ENCODE data around the gene MBTPS1. TPM values are rescaled to one million over a fixed set of nuclear protein-coding genes. Genes with fewer than 3 reads are reported as not detected.

Gene MBTPS1
- total and polyA plus RNA-seq, 5 donors, result 59.3 to 112 (median 97.4) TPM

- DNase-seq, result no peak
- intact Hi-C loops (cut with DNase I), result loop anchor here in 1 of 4 donors (10.0 kb wide), 2 partner anchors 90 to 400 kb away; no protein-coding TSS in a partner anchor
- H3K4me1 ChIP-seq (ENCODE audit: control insufficient read depth, insufficient read depth, low read length), result peaks cover 3% of the 10 kb centered on the region
- H3K27ac ChIP-seq (ENCODE audit: low read length), result no peak overlapping the region
- no peak for ATAC-seq
- 84% methylated on average over 8 of the region's 8 CpGs for WGBS
- H3K27me3 ChIP-seq (ENCODE audit: control insufficient read depth, insufficient read depth), result no peaks in the 10 kb centered on the region
- no peaks in the 10 kb centered on the region for H3K9me3 ChIP-seq (ENCODE audit: control insufficient read depth, low read length)
- H3K4me3 ChIP-seq (ENCODE audit: low read length), result no peak overlapping the region
Measured at GRCh38 chr16:84085271-84085667, 31.5 kb downstream of the MBTPS1 start.

DNA sequence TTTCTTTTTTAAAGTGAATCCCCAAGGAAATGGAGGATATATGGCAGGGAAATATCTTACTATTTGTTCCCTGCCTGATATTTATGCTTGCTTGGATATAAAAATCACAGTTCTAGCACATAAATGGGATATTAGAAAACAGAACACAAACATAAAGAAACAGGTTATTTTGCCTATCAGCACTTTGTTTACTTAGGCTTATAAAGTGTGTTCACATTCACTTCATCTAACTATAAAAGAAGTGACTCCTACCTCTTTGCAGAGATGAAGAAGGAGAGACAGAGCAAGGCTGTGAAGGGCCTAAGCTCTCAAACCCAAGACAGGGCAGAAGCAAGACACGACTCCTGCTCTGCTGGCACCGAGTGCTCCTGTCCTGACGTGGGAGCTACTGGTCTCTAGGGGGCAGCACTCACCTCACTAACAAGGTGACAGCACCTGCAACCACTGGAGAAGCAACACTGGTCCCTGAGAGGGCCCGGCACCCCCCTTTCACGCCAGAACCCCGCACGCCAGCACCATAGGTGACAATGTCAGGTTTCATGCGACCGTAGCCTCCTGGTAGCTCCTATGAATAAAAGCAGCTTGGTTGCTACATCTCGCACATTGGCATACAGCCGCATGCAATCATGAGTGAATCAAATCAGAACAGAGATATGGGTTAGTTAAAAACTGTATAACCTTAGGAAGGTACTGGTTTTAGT is 32.0 kb downstream of the MBTPS1 start:
- H3K27ac ChIP-seq (ENCODE audit: low read length), result no peak overlapping the region
- 56% methylated on average over 11 of the region's 11 CpGs for WGBS
- ATAC-seq (peak in 1 of 2 donors; percentile 24), DNase-seq (peak in 2 of 3 donors; percentile 52 to 78)
- no peak overlapping the region for H3K4me3 ChIP-seq (ENCODE audit: low read length)
- no peaks in the 10 kb centered on the region for H3K9me3 ChIP-seq (ENCODE audit: control insufficient read depth, low read length)
- intact Hi-C loops (cut with DNase I), result loop anchor here in 1 of 4 donors (10.0 kb wide), 2 partner anchors 90 to 400 kb away; no protein-coding TSS in a partner anchor
- H3K4me1 ChIP-seq (ENCODE audit: control insufficient read depth, insufficient read depth, low read length), result peaks cover 4% of the 10 kb centered on the region
- H3K27me3 ChIP-seq (ENCODE audit: control insufficient read depth, insufficient read depth), result no peaks in the 10 kb centered on the region

- ATAC-seq, result no peak
Measured at GRCh38 chr16:84082835-84083569, 33.7 kb downstream of the MBTPS1 start.

DNA sequence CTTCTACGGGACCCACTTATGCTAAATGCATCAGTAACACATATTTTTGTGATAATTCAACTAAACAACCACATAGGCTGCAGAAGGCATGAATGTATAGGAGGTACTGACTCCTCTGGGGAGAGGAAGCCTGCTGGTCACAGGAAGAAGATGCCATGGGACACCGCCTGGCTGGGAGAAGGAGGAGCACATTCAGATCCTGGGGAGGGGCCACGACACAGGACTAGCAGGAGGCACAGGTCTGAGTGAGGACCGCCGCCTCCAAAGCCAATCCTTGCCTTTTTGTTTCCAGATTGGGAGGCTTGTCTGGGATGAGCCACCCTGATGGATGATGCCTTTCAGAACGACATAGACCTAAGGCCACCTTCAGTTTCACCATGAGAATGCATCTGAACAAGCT is 34.6 kb downstream of the MBTPS1 start:
- ATAC-seq, result no peak
- Histone ChIP-seq H3K27me3 (ENCODE audit: control insufficient read depth, insufficient read depth) (no peaks in the 10 kb centered on the region), H3K4me3 (ENCODE audit: low read length) (no peak overlapping the region), H3K27ac (ENCODE audit: low read length) (no peak overlapping the region), H3K4me1 (ENCODE audit: control insufficient read depth, insufficient read depth, low read length) (peaks cover 5% of the 10 kb centered on the region), H3K9me3 (ENCODE audit: control insufficient read depth, low read length) (no peaks in the 10 kb centered on the region)
- intact Hi-C loops (cut with DNase I), result loop anchor here in 1 of 4 donors (10.0 kb wide), 2 partner anchors 93 to 403 kb away; no protein-coding TSS in a partner anchor
- no peak for DNase-seq
- 91% methylated on average over 6 of the region's 6 CpGs for WGBS

More at GRCh38 chr16:84082835-84083569, 33.7 kb downstream of the MBTPS1 start:
- 64% methylated on average over 11 of the region's 11 CpGs for WGBS
- no peaks in the 10 kb centered on the region for H3K27me3 ChIP-seq (ENCODE audit: control insufficient read depth, insufficient read depth)
- peaks cover 5% of the 10 kb centered on the region for H3K4me1 ChIP-seq (ENCODE audit: control insufficient read depth, insufficient read depth, low read length)
- no peaks in the 10 kb centered on the region for H3K9me3 ChIP-seq (ENCODE audit: control insufficient read depth, low read length)
- no peak overlapping the region for H3K27ac ChIP-seq (ENCODE audit: low read length)
- intact Hi-C loops (cut with DNase I), result loop anchor here in 1 of 4 donors (10.0 kb wide), 2 partner anchors 92 to 402 kb away; no protein-coding TSS in a partner anchor
- H3K4me3 ChIP-seq (ENCODE audit: low read length), result no peak overlapping the region
- DNase-seq, result no peak

- ATAC-seq (no peak), DNase-seq (no peak)
- intact Hi-C loops (cut with DNase I), result loop anchor here in 1 of 4 donors (10.0 kb wide), 2 partner anchors 93 to 403 kb away; no protein-coding TSS in a partner anchor
- peaks cover 5% of the 10 kb centered on the region for H3K4me1 ChIP-seq (ENCODE audit: control insufficient read depth, insufficient read depth, low read length)
- no peaks in the 10 kb centered on the region for H3K27me3 ChIP-seq (ENCODE audit: control insufficient read depth, insufficient read depth)
- no peak overlapping the region for H3K4me3 ChIP-seq (ENCODE audit: low read length)
- no peaks in the 10 kb centered on the region for H3K9me3 ChIP-seq (ENCODE audit: control insufficient read depth, low read length)
- no peak overlapping the region for H3K27ac ChIP-seq (ENCODE audit: low read length)
- WGBS, result 86% methylated on average over 14 of the region's 14 CpGs
Measured at GRCh38 chr16:84081446-84081989, 35.2 kb downstream of the MBTPS1 start.

GRCh38 chr16:84080813-84081212 is 35.9 kb downstream of the MBTPS1 start:
- ATAC-seq (no peak), DNase-seq (no peak)
- Histone ChIP-seq H3K9me3 (ENCODE audit: control insufficient read depth, low read length) (no peaks in the 10 kb centered on the region), H3K4me3 (ENCODE audit: low read length) (no peak overlapping the region), H3K4me1 (ENCODE audit: control insufficient read depth, insufficient read depth, low read length) (peaks cover 5% of the 10 kb centered on the region), H3K27me3 (ENCODE audit: control insufficient read depth, insufficient read depth) (no peaks in the 10 kb centered on the region), H3K27ac (ENCODE audit: low read length) (peak overlapping the region; percentile 24)
- 67% methylated on average over 6 of the region's 6 CpGs for WGBS
- intact Hi-C loops (cut with DNase I), result loop anchor here in 1 of 4 donors (10.0 kb wide), 2 partner anchors 94 to 404 kb away; no protein-coding TSS in a partner anchor

GRCh38 chr16:84080378-84080777 is 36.4 kb downstream of the MBTPS1 start:
- DNase-seq (peak in 1 of 3 donors; percentile 71), ATAC-seq (peak; percentile 59 to 67)
- Histone ChIP-seq H3K9me3 (ENCODE audit: control insufficient read depth, low read length) (no peaks in the 10 kb centered on the region), H3K27ac (ENCODE audit: low read length) (peak overlapping the region; percentile 50), H3K27me3 (ENCODE audit: control insufficient read depth, insufficient read depth) (no peaks in the 10 kb centered on the region), H3K4me3 (ENCODE audit: low read length) (no peak overlapping the region), H3K4me1 (ENCODE audit: control insufficient read depth, insufficient read depth, low read length) (peaks cover 5% of the 10 kb centered on the region)
- WGBS, result 69% methylated on average over 8 of the region's 8 CpGs
- intact Hi-C loops (cut with DNase I), result loop anchor here in 1 of 4 donors (10.0 kb wide), 2 partner anchors 94 to 404 kb away; no protein-coding TSS in a partner anchor

- H3K9me3 ChIP-seq (ENCODE audit: control insufficient read depth, low read length), result no peaks in the 10 kb centered on the region
- peak; percentile 6 to 19 for ATAC-seq
- peak overlapping the region; percentile 74 for H3K27ac ChIP-seq (ENCODE audit: low read length)
- H3K27me3 ChIP-seq (ENCODE audit: control insufficient read depth, insufficient read depth), result no peaks in the 10 kb centered on the region
- intact Hi-C loops (cut with DNase I), result loop anchor here in 1 of 4 donors (10.0 kb wide), 2 partner anchors 95 to 405 kb away; no protein-coding TSS in a partner anchor
- no peak overlapping the region for H3K4me3 ChIP-seq (ENCODE audit: low read length)
- 74% methylated on average over 6 of the region's 6 CpGs for WGBS
- no peak for DNase-seq
- H3K4me1 ChIP-seq (ENCODE audit: control insufficient read depth, insufficient read depth, low read length), result peaks cover 5% of the 10 kb centered on the region
Measured at GRCh38 chr16:84079664-84080063, 37.1 kb downstream of the MBTPS1 start.

DNA sequence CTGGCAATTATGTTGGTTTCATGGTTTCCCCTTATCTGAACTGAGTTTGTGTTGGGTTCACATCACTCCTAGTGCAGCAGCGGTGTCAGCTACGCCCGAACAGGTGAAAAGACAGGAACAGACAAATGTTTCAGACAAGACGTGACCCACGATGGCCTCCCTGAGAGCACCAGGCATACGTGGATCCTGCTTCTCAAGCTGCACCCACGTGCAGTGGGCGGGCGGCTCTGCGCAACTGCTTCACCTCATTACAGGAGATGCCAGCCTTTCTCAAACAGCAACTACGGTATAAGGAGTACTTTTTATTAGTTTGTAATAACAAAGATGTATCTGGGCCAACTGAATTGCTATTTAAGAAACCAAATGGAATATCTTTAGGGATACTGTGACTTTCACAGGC is 41.4 kb downstream of the MBTPS1 start:
- peak overlapping the region; percentile 86 for H3K27ac ChIP-seq (ENCODE audit: low read length)
- H3K4me1 ChIP-seq (ENCODE audit: control insufficient read depth, insufficient read depth, low read length), result peaks cover 3% of the 10 kb centered on the region
- ATAC-seq (peak; percentile 5 to 15), DNase-seq (peak in 1 of 3 donors; percentile 47)
- WGBS, result 74% methylated on average over 11 of the region's 11 CpGs
- no peaks in the 10 kb centered on the region for H3K9me3 ChIP-seq (ENCODE audit: control insufficient read depth, low read length)
- intact Hi-C loops (cut with DNase I), result no loop called here
- no peak overlapping the region for H3K4me3 ChIP-seq (ENCODE audit: low read length)
- no peaks in the 10 kb centered on the region for H3K27me3 ChIP-seq (ENCODE audit: control insufficient read depth, insufficient read depth)

GRCh38 chr16:84074721-84075120 is 42.0 kb downstream of the MBTPS1 start:
- ATAC-seq, result peak; percentile 91 to 94
- WGBS, result 71% methylated on average over 3 of the region's 3 CpGs
- Histone ChIP-seq H3K27ac (ENCODE audit: low read length) (peak overlapping the region; percentile 90), H3K4me3 (ENCODE audit: low read length) (no peak overlapping the region), H3K9me3 (ENCODE audit: control insufficient read depth, low read length) (no peaks in the 10 kb centered on the region), H3K4me1 (ENCODE audit: control insufficient read depth, insufficient read depth, low read length) (peaks cover 2% of the 10 kb centered on the region), H3K27me3 (ENCODE audit: control insufficient read depth, insufficient read depth) (no peaks in the 10 kb centered on the region)
- peak in 1 of 3 donors; percentile 70 for DNase-seq
- intact Hi-C loops (cut with DNase I), result no loop called here
